Hindlimb muscle (tissue), 1 donor: ENCODE measurements around the gene BAHCC1. TPM values are rescaled to one million over a fixed set of nuclear protein-coding genes. Genes with fewer than 3 reads are reported as not detected.

Experiments used
- polyA plus RNA-seq: library from polyadenylated mRNA; unstranded; fragments of 120-200 nt; gene quantifications from one replicate; pipeline ENCODE4 v1.2.1, GENCODE V29; 2013; ENCODE audit not compliant: insufficient read length

Gene BAHCC1
- polyA plus RNA-seq, 1 donor = 17.9 TPM

Other genes with a start within 250 kb of the BAHCC1 start
- gene PVALEF, start 229.9 kb upstream of the BAHCC1 start, polyA plus RNA-seq = 3.0 TPM
- gene AATK, start 229.2 kb upstream of the BAHCC1 start, polyA plus RNA-seq = 11.3 TPM
- gene CEP131, start 172.5 kb upstream of the BAHCC1 start, polyA plus RNA-seq = 15.4 TPM
- 17.8 TPM for gene TEPSIN, start 156.4 kb upstream of the BAHCC1 start, polyA plus RNA-seq
- gene NDUFAF8, start 156.1 kb upstream of the BAHCC1 start, polyA plus RNA-seq = 48.8 TPM
- gene SLC38A10, start 100.2 kb upstream of the BAHCC1 start, polyA plus RNA-seq = 53.2 TPM
- 1,339 TPM for gene ACTG1, start 117.3 kb downstream of the BAHCC1 start, polyA plus RNA-seq
- gene FSCN2, start 132.9 kb downstream of the BAHCC1 start, polyA plus RNA-seq = 2.8 TPM
- 22.3 TPM for gene FAAP100, start 156.9 kb downstream of the BAHCC1 start, polyA plus RNA-seq
- 55.0 TPM for gene NPLOC4, start 241.7 kb downstream of the BAHCC1 start, polyA plus RNA-seq
- gene TSPAN10, start 241.7 kb downstream of the BAHCC1 start, polyA plus RNA-seq = 0.96 TPM